ENCODE results near the gene ARHGAP24. TPM values are rescaled to one million over a fixed set of nuclear protein-coding genes. Genes with fewer than 3 reads are reported as not detected.

ARHGAP24 gene
- total RNA-seq, 1 experiment from 2014 or later = 2.1 TPM

GRCh38 chr4:85995361-85995760, 520.4 kb downstream of the ARHGAP24 start:
- ChIA-PET CTCF (no interaction called here), POLR2A (no interaction called here)
- TF ChIP-seq SOX15 (CRISPR knock-in tag; IDR thresholded peaks at IDR 0.05) (no peak), ZNF512 (CRISPR knock-in tag; IDR thresholded peaks at IDR 0.05; ENCODE audit: borderline replicate concordance) (no peak), NFE2L1 (CRISPR knock-in tag; IDR thresholded peaks at IDR 0.05) (no peak), ZNF219 (CRISPR knock-in tag; IDR thresholded peaks at IDR 0.05; ENCODE audit: borderline replicate concordance) (no peak), RORB (CRISPR knock-in tag; IDR thresholded peaks at IDR 0.05) (no peak), ZSCAN18 (CRISPR knock-in tag; IDR thresholded peaks at IDR 0.05) (no peak), SMAD4 (CRISPR knock-in tag; IDR thresholded peaks at IDR 0.05) (no peak), NR2C2 (CRISPR knock-in tag; IDR thresholded peaks at IDR 0.05) (no peak), USF1 (CRISPR knock-in tag; IDR thresholded peaks at IDR 0.05) (no peak), GRHL2 (CRISPR knock-in tag; IDR thresholded peaks at IDR 0.05; ENCODE audit: insufficient replicate concordance, severe bottlenecking) (no peak), PRRX2 (CRISPR knock-in tag; IDR thresholded peaks at IDR 0.05) (no peak), FOXP1 (CRISPR knock-in tag; IDR thresholded peaks at IDR 0.05; ENCODE audit: borderline replicate concordance) (no peak)
- Mint-ChIP-seq H3K4me3 (no peak overlapping the region), H3K36me3 (no peaks in the 10 kb centered on the region), H3K27ac (no peak overlapping the region), H3K27me3 (ENCODE audit: low read depth) (no peaks in the 10 kb centered on the region), H3K4me1 (no peaks in the 10 kb centered on the region), H3K9me3 (no peaks in the 10 kb centered on the region)
- ATAC-seq (no peak), DNase-seq (ENCODE audit: low spot score) (no peak)

- H3K36me3 Mint-ChIP-seq = no peaks in the 10 kb centered on the region
- CTCF ChIA-PET = no interaction called here
- H3K4me3 Mint-ChIP-seq = no peak overlapping the region
These were observed 526.6 kb downstream of the ARHGAP24 start for GRCh38 chr4:86001591-86001990.

GRCh38 chr4:86004030-86004429, 529.1 kb downstream of the ARHGAP24 start:
- DNase-seq (ENCODE audit: low spot score) = no peak
- Mint-ChIP-seq H3K4me3 (no peak overlapping the region), H3K4me1 (no peaks in the 10 kb centered on the region), H3K36me3 (no peaks in the 10 kb centered on the region), H3K9me3 (no peaks in the 10 kb centered on the region), H3K27me3 (ENCODE audit: low read depth) (no peaks in the 10 kb centered on the region), H3K27ac (no peak overlapping the region)
- ATAC-seq = no peak
- CTCF ChIA-PET = no interaction called here
- POLR2A ChIA-PET = no interaction called here
- TF ChIP-seq ZNF138 (CRISPR knock-in tag; conservative IDR thresholded peaks at IDR 0.05) = no peak
- no peak for TF ChIP-seq TCF7 (CRISPR knock-in tag; IDR thresholded peaks at IDR 0.05; ENCODE audit: low read depth)
- TF ChIP-seq NFATC4 (CRISPR knock-in tag; IDR thresholded peaks at IDR 0.05) = no peak
- no peak for TF ChIP-seq HMGXB4 (CRISPR knock-in tag; IDR thresholded peaks at IDR 0.05)
- TF ChIP-seq PRRX2 (CRISPR knock-in tag; IDR thresholded peaks at IDR 0.05) = no peak
- TF ChIP-seq ZNF425 (CRISPR knock-in tag; conservative IDR thresholded peaks at IDR 0.05) = no peak
- TF ChIP-seq E2F1 (CRISPR knock-in tag; IDR thresholded peaks at IDR 0.05) = no peak
- no peak for TF ChIP-seq OVOL2 (CRISPR knock-in tag; IDR thresholded peaks at IDR 0.05; ENCODE audit: borderline replicate concordance)
- no peak for TF ChIP-seq ZNF317 (CRISPR knock-in tag; IDR thresholded peaks at IDR 0.05; ENCODE audit: borderline replicate concordance, low read depth)
- no peak for TF ChIP-seq CTCF (IDR thresholded peaks at IDR 0.05)
- no peak for TF ChIP-seq SMAD3 (CRISPR knock-in tag; IDR thresholded peaks at IDR 0.05; ENCODE audit: borderline replicate concordance)
- TF ChIP-seq ZNF396 (CRISPR knock-in tag; IDR thresholded peaks at IDR 0.05; ENCODE audit: borderline replicate concordance) = no peak

More at GRCh38 chr4:86001591-86001990, 526.6 kb downstream of the ARHGAP24 start:
- Mint-ChIP-seq H3K4me1 (no peaks in the 10 kb centered on the region), H3K27ac (no peak overlapping the region), H3K9me3 (no peaks in the 10 kb centered on the region), H3K27me3 (ENCODE audit: low read depth) (no peaks in the 10 kb centered on the region)
- POLR2A ChIA-PET = no interaction called here
- ATAC-seq (no peak), DNase-seq (ENCODE audit: low spot score) (no peak)
- TF ChIP-seq EMX1 (CRISPR knock-in tag; IDR thresholded peaks at IDR 0.05) (no peak), ZNF416 (CRISPR knock-in tag; IDR thresholded peaks at IDR 0.05) (no peak), MYBL2 (CRISPR knock-in tag; IDR thresholded peaks at IDR 0.05) (no peak)
